H1 (cell line): ENCODE measurements around the gene LCN2. TPM values are rescaled to one million over a fixed set of nuclear protein-coding genes. Genes with fewer than 3 reads are reported as not detected.

Source experiments
- CTCF ChIA-PET: fragments of 300-600 bp; sonication (Branson Sonifier 250); formaldehyde crosslinking; loops from one replicate; lab custom pipeline; 2021; ENCODE audit not compliant: partially characterized antibody; lab: Charles Lee
- POLR2A ChIA-PET: fragments of 300-600 bp; sonication (Branson Sonifier 250); formaldehyde crosslinking; loops from one replicate; lab custom pipeline; 2021; ENCODE audit warnings: inconsistent platforms; ENCODE audit not compliant: partially characterized antibody; lab: Charles Lee
- DNase-seq, 2 experiments: peaks; one replicate each; pipeline versions ENCODE4 v3.0.0 to v3.0.0-alpha.2; 2010 to 2022; ENCODE audit warnings: low spot score in 2 of 2, low read depth in 1 of 2, mixed read lengths in 1 of 2
- FAIRE-seq: peaks from 2 replicates; lab custom pipeline; 2011; peaks lifted over from hg19 to GRCh38; lab: Jason Lieb, UNC
- H2AFZ ChIP-seq: 2 replicates; pipeline ENCODE4 v1.8.1; 2012; ENCODE audit warnings: low read length, inconsistent platforms
- H2AK5ac ChIP-seq: 2 replicates; pipeline ENCODE4 v1.6.1; 2013; ENCODE audit warnings: low read depth, low read length
- H2BK120ac ChIP-seq: replicated peaks from 2 replicates; pipeline ENCODE3; 2013; ENCODE audit warnings: low read depth, low read length, inconsistent platforms
- H2BK12ac ChIP-seq: 2 replicates; pipeline ENCODE4 v1.6.1; 2013; ENCODE audit warnings: low read depth, low read length
- H2BK15ac ChIP-seq: 2 replicates; pipeline ENCODE4 v1.6.1; 2013; ENCODE audit warnings: low read length
- H2BK20ac ChIP-seq: 2 replicates; pipeline ENCODE4 v1.6.1; 2013; ENCODE audit warnings: low read length
- H2BK5ac ChIP-seq: 2 replicates; pipeline ENCODE4 v1.6.1; 2013; ENCODE audit warnings: low read depth, low read length
- H3K14ac ChIP-seq: 2 replicates; pipeline ENCODE4 v1.6.1; 2013; ENCODE audit warnings: inconsistent platforms; ENCODE audit not compliant: insufficient read length
- H3K18ac ChIP-seq: 2 replicates; pipeline ENCODE4 v1.6.1; 2013; ENCODE audit warnings: low read length; ENCODE audit errors: extremely low read depth
- H3K23ac ChIP-seq: 2 replicates; pipeline ENCODE4 v1.6.1; 2013; ENCODE audit warnings: inconsistent platforms; ENCODE audit not compliant: insufficient read length
- H3K23me2 ChIP-seq: 2 replicates; pipeline ENCODE4 v1.6.1; 2013; ENCODE audit warnings: low read depth, low read length
- H3K27ac ChIP-seq: 2 replicates; pipeline ENCODE4 v1.6.1; 2011; ENCODE audit warnings: low read depth, low read length, inconsistent platforms
- H3K27me3 ChIP-seq, 4 experiments: replicated peaks in 1 of 4; 1 replicate in 1 of 4; 2 replicates in 3 of 4; pipeline versions ENCODE4 v1.6.1 to v1.8.1; 2011 to 2013; ENCODE audit warnings: low read length in 3 of 4, mild to moderate bottlenecking in 3 of 4, inconsistent platforms in 2 of 4, mixed read lengths in 2 of 4, moderate library complexity in 1 of 4; ENCODE audit not compliant: control insufficient read depth in 3 of 4, insufficient read depth in 3 of 4; ENCODE audit errors: extremely low read depth in 1 of 4
- H3K36me3 ChIP-seq, 4 experiments: 2 replicates each; pipeline versions ENCODE4 v1.6.1 to v1.8.1; 2011 to 2013; ENCODE audit warnings: mild to moderate bottlenecking in 4 of 4, low read length in 3 of 4, moderate library complexity in 2 of 4, control low read depth in 1 of 4, inconsistent platforms in 1 of 4; ENCODE audit not compliant: insufficient read depth in 4 of 4, control insufficient read depth in 2 of 4
- H3K4ac ChIP-seq: replicated peaks from 2 replicates; pipeline ENCODE3; 2013; ENCODE audit warnings: low read length, low read depth, mixed read lengths, inconsistent platforms; ENCODE audit not compliant: insufficient read length
- H3K4me1 ChIP-seq, 4 experiments: replicated peaks in 1 of 4; 1 replicate in 1 of 4; 2 replicates in 3 of 4; pipeline versions ENCODE4 v1.6.1 to v1.8.1; 2011 to 2013; ENCODE audit warnings: low read length in 3 of 4, inconsistent platforms in 2 of 4, mixed read lengths in 1 of 4; ENCODE audit not compliant: insufficient read depth in 4 of 4, control insufficient read depth in 3 of 4
- H3K4me2 ChIP-seq, 2 experiments: 2 replicates each; pipeline versions ENCODE4 v1.6.1 to v1.8.1; 2011 to 2013; ENCODE audit warnings: low read depth in 2 of 2, low read length in 2 of 2, control low read depth in 1 of 2, inconsistent platforms in 1 of 2, mild to moderate bottlenecking in 1 of 2; ENCODE audit not compliant: insufficient read depth in 1 of 2
- H3K4me3 ChIP-seq, 4 experiments: fragments of 200-600, 300-600 bp in 1 of 4; sonication (generic), shearing (Covaris generic), sonication (Bioruptor Twin) in 1 of 4; 2 replicates each; pipeline versions ENCODE4 v1.5.1 to v1.8.1; 2011 to 2016; ENCODE audit warnings: low read length in 4 of 4, low read depth in 3 of 4, control low read depth in 2 of 4, inconsistent platforms in 2 of 4, mild to moderate bottlenecking in 2 of 4, mixed read lengths in 1 of 4, moderate library complexity in 1 of 4; ENCODE audit not compliant: insufficient read depth in 2 of 4; ENCODE audit errors: extremely low read depth in 1 of 4
- H3K56ac ChIP-seq: replicated peaks from 2 replicates; pipeline ENCODE3; 2013; ENCODE audit warnings: low read depth, mild to moderate bottlenecking, mixed read lengths, low read length, inconsistent platforms; ENCODE audit not compliant: insufficient read length
- H3K79me1 ChIP-seq: 2 replicates; pipeline ENCODE4 v1.6.1; 2013; ENCODE audit warnings: low read depth, low read length, control low read depth
- H3K79me2 ChIP-seq, 2 experiments: 2 replicates each; pipeline versions ENCODE4 v1.6.1 to v1.8.1; 2012 to 2013; ENCODE audit warnings: low read length in 2 of 2, mild to moderate bottlenecking in 2 of 2, inconsistent platforms in 1 of 2; ENCODE audit not compliant: insufficient read depth in 2 of 2, control insufficient read depth in 1 of 2
- H3K9ac ChIP-seq, 4 experiments: replicated peaks in 1 of 4; 1 replicate in 1 of 4; 2 replicates in 3 of 4; pipeline versions ENCODE4 v1.6.1 to v1.8.1; 2011 to 2013; ENCODE audit warnings: low read depth in 3 of 4, low read length in 3 of 4, control low read depth in 2 of 4, mild to moderate bottlenecking in 2 of 4, moderate library complexity in 2 of 4, inconsistent platforms in 1 of 4; ENCODE audit errors: extremely low read depth in 1 of 4
- H3K9me3 ChIP-seq, 2 experiments: 2 replicates each; pipeline versions ENCODE4 v1.6.1 to v1.8.1; 2012 to 2013; ENCODE audit warnings: mild to moderate bottlenecking in 2 of 2, moderate library complexity in 2 of 2, control low read depth in 1 of 2, inconsistent platforms in 1 of 2, low read depth in 1 of 2, low read length in 1 of 2, mixed read lengths in 1 of 2; ENCODE audit not compliant: insufficient read depth in 2 of 2
- H4K20me1 ChIP-seq, 2 experiments: replicated peaks in 1 of 2; 2 replicates each; pipeline versions ENCODE3 to v1.8.1; 2011 to 2013; ENCODE audit warnings: inconsistent platforms in 2 of 2, low read length in 2 of 2, mild to moderate bottlenecking in 1 of 2; ENCODE audit not compliant: insufficient read depth in 2 of 2, control insufficient read depth in 1 of 2
- H4K5ac ChIP-seq: 2 replicates; pipeline ENCODE4 v1.6.1; 2013; ENCODE audit warnings: low read length, low read depth, mixed read lengths, inconsistent platforms; ENCODE audit not compliant: insufficient read length
- H4K8ac ChIP-seq: 2 replicates; pipeline ENCODE4 v1.8.0; 2013; ENCODE audit warnings: mild to moderate bottlenecking, moderate library complexity, low read length, inconsistent platforms; ENCODE audit not compliant: insufficient read depth; ENCODE audit errors: extremely low read depth
- H4K91ac ChIP-seq: replicated peaks from 2 replicates; pipeline ENCODE3; 2013; ENCODE audit warnings: low read length, mixed read lengths, inconsistent platforms; ENCODE audit not compliant: insufficient read length
- FOSL1 ChIP-seq: IDR thresholded peaks from 2 replicates; pipeline ENCODE4 v1.6.1; 2011; ENCODE audit warnings: mild to moderate bottlenecking, low read depth, low read length, moderate library complexity; ENCODE audit not compliant: insufficient read depth
- POLR2A ChIP-seq, 2 experiments: IDR thresholded peaks; 1 replicate in 1 of 2; 2 replicates in 1 of 2; pipeline ENCODE4 v1.6.1; 2011; ENCODE audit warnings: low read depth in 2 of 2, low read length in 2 of 2, mild to moderate bottlenecking in 2 of 2; ENCODE audit errors: control extremely low read depth in 1 of 2
- POLR2AphosphoS5 ChIP-seq: IDR thresholded peaks from 2 replicates; pipeline ENCODE4 v1.6.1; 2011; ENCODE audit warnings: low read depth, low read length
- RXRA ChIP-seq: IDR thresholded peaks from 2 replicates; pipeline ENCODE4 v1.6.1; 2011; ENCODE audit warnings: low read depth, mild to moderate bottlenecking, low read length, moderate library complexity; ENCODE audit not compliant: insufficient read depth
- WGBS, 2 experiments: shearing (Covaris generic) in 1 of 2; methylation state at CpG; one replicate each; pipeline versions ENCODE4 v1.1.6 to v1.1.7; 2013 to 2015; ENCODE audit warnings: low lambda C conversion rate in 2 of 2, mixed read lengths in 2 of 2, inconsistent platforms in 1 of 2, low coverage in 1 of 2, missing lambda C conversion rate in 1 of 2; ENCODE audit not compliant: insufficient replicate concordance in 2 of 2, insufficient coverage in 1 of 2, insufficient read length in 1 of 2; ENCODE audit errors: extremely low coverage in 1 of 2, missing lambda C conversion rate in 1 of 2; 5-methylcytosine and 5-hydroxymethylcytosine counted together
- polyA plus RNA-seq, 7 experiments: library from polyadenylated mRNA; depleted of rRNA in 3 of 7; stranded (reverse) in 5 of 7; unstranded in 2 of 7; fragments of >200 nt in 5 of 7; fragments of 200-250 nt in 2 of 7; gene quantifications; 1 replicate in 5 of 7; 2 replicates in 1 of 7; 4 replicates in 1 of 7; pipeline versions ENCODE4 v1.2.1 to v1.2.3, GENCODE V29; 2011 to 2013; ENCODE audit warnings: missing spikeins in 2 of 7, mixed read lengths in 2 of 7
- total RNA-seq: library from RNA; stranded (reverse); fragmentation: NEBNext Ultra II Directional; extraction: Animal tissue kit (Norgen Biotek cat#: 25700); gene quantifications from 2 replicates; pipeline ENCODE4 v1.2.1, GENCODE V29; 2021

Gene LCN2
- total and polyA plus RNA-seq, 2 of the 8 experiments (the other 6 are each of a cell fraction or from before 2014, with no cell fraction given), result 1.1 to 1.6 TPM

- Histone ChIP-seq H2AK5ac (no peak overlapping the region), H2BK15ac (no peak overlapping the region), H3K79me2 (peaks cover 0 to 4% of the 10 kb centered on the region in 2 experiments; a peak in 1 of 4 replicates), H4K8ac (no peak overlapping the region), H3K9me3 (no peaks in the 10 kb centered on the region), H4K20me1 (peaks cover under 1 to 4% of the 10 kb centered on the region in 2 experiments), H3K23ac (no peak overlapping the region), H3K4ac (no peak overlapping the region), H2AFZ (no peak overlapping the region), H2BK20ac (no peak overlapping the region), H2BK5ac (no peak overlapping the region), H3K14ac (no peak overlapping the region), H2BK120ac (no peak overlapping the region), H3K9ac (no peak overlapping the region), H3K79me1 (0 out of 2 replicates have a peak, but pooled peaks cover 8% of the 10 kb centered on the region), H2BK12ac (no peak overlapping the region), H3K4me2 (no peak overlapping the region), H3K27ac (no peak overlapping the region), H4K91ac (no peak overlapping the region), H3K18ac (no peak overlapping the region), H4K5ac (no peak overlapping the region), H3K36me3 (peaks cover 3 to 44% (median 17%) of the 10 kb centered on the region in 4 experiments; a peak in 7 of 8 replicates)
- WGBS, 2 experiments, result 90% methylated on average over 10 of the region's 10 CpGs; no CpG with 5 or more reads in 1 of the 2 experiments
- FAIRE-seq, result no peak
- POLR2A ChIA-PET, result interaction anchor here (0.7 to 5.1 kb wide), 7 partner anchors 12 to 765 kb away, joined by 3 to 21 read pairs (median 4); partner anchors contain the start of gene PTGES2
- peak; percentile 17; the same call in 1 of the 2 replicates for TF ChIP-seq POLR2AphosphoS5
- no peak for TF ChIP-seq FOSL1
- TF ChIP-seq RXRA, result no peak
- peak in 1 of 2 experiments; percentile 22; a peak in 1 of 3 replicates for TF ChIP-seq POLR2A (IDR thresholded peaks at IDR 0.05; ENCODE audit: control extremely low read depth in 1 of 2, low read depth in 2 of 2, low read length in 2 of 2)
- TF ChIP-seq, all 59 proteins: peak for 2
- Histone ChIP-seq H3K23me2 (peaks cover 5% of the 10 kb centered on the region; the same call in 1 of the 2 replicates), H3K27me3 (no peaks in the 10 kb centered on the region), H3K4me1 (peaks cover 0 to 11% (median 1%) of the 10 kb centered on the region in 4 experiments; a peak in 4 of 7 replicates), H3K4me3 (no peak overlapping the region), H3K56ac (no peak overlapping the region)
- no peak for DNase-seq
- CTCF ChIA-PET, result interaction anchor here (1.6 kb wide), 1 partner anchor 14 kb away, joined by 4 read pairs; no protein-coding TSS in a partner anchor
These were observed 14.5 kb downstream of the LCN2 start for GRCh38 chr9:128163523-128164306.
